Vagina (tissue), 2 donors: ENCODE measurements around the gene SCRT2. TPM values are rescaled to one million over a fixed set of nuclear protein-coding genes. Genes with fewer than 3 reads are reported as not detected.

Source experiments
- DNase-seq, 2 donors: peaks; one replicate each; pipeline ENCODE4 v3.0.0-alpha.2; 2017; ENCODE audit errors: extremely low spot score in 2 of 2
- H3K27ac ChIP-seq: fragments of 200-600 bp; sonication (generic); one replicate; pipeline ENCODE4 v1.5.1; 2019
- H3K27me3 ChIP-seq: fragments of 200-600 bp; sonication (generic); one replicate; pipeline ENCODE4 v1.5.1; 2019
- H3K36me3 ChIP-seq, 2 donors: fragments of 200-600 bp; sonication (generic); one replicate each; pipeline ENCODE4 v1.5.1; 2017 to 2019
- H3K4me1 ChIP-seq: fragments of 200-600 bp; sonication (generic); one replicate; pipeline ENCODE4 v1.5.1; 2019
- H3K4me3 ChIP-seq, 2 donors: fragments of 200-600 bp; sonication (generic); 1 replicate in 1 of 2; 2 replicates in 1 of 2; pipeline ENCODE4 v1.5.1; 2016 to 2019
- H3K9me3 ChIP-seq: fragments of 200-600 bp; sonication (generic); one replicate; pipeline ENCODE4 v1.5.1; 2019
- POLR2A ChIP-seq, 2 donors: fragments of 450-650 bp; IDR thresholded peaks; one replicate each; pipeline ENCODE4 v1.6.1; 2017; ENCODE audit warnings: antibody characterized with exemption in 2 of 2, mild to moderate bottlenecking in 2 of 2, moderate library complexity in 2 of 2
- POLR2AphosphoS5 ChIP-seq, 2 donors: sonication (generic); formaldehyde crosslinking; IDR thresholded peaks; one replicate each; pipeline ENCODE4 v1.9.0; 2017; ENCODE audit warnings: antibody characterized with exemption in 2 of 2, mild to moderate bottlenecking in 2 of 2, low read depth in 1 of 2; ENCODE audit not compliant: insufficient read depth in 1 of 2
- intact Hi-C: fragments of 100-400 bp; cut with DNase I; formaldehyde crosslinking; loops from one replicate; pipeline ENCODE4 v1.15.1; 2023
- total RNA-seq: library from RNA; depleted of rRNA; stranded (reverse); fragments of >200 nt; gene quantifications from one replicate; pipeline ENCODE4 v1.2.3, GENCODE V29; 2016
- TF ChIP-seq, protein P1 (sequence below), 3 experiments: fragments of 450-650 bp in 2 of 3; fragments of 200-600 bp in 1 of 3; sonication (generic) in 1 of 3; IDR thresholded peaks; one replicate each; pipeline ENCODE4 v1.5.1; 2017 to 2019; ENCODE audit warnings: antibody characterized with exemption in 3 of 3, mild to moderate bottlenecking in 2 of 3, moderate library complexity in 2 of 3

Gene SCRT2
- total RNA-seq, 1 donor from 2014 or later = not detected

DNA sequence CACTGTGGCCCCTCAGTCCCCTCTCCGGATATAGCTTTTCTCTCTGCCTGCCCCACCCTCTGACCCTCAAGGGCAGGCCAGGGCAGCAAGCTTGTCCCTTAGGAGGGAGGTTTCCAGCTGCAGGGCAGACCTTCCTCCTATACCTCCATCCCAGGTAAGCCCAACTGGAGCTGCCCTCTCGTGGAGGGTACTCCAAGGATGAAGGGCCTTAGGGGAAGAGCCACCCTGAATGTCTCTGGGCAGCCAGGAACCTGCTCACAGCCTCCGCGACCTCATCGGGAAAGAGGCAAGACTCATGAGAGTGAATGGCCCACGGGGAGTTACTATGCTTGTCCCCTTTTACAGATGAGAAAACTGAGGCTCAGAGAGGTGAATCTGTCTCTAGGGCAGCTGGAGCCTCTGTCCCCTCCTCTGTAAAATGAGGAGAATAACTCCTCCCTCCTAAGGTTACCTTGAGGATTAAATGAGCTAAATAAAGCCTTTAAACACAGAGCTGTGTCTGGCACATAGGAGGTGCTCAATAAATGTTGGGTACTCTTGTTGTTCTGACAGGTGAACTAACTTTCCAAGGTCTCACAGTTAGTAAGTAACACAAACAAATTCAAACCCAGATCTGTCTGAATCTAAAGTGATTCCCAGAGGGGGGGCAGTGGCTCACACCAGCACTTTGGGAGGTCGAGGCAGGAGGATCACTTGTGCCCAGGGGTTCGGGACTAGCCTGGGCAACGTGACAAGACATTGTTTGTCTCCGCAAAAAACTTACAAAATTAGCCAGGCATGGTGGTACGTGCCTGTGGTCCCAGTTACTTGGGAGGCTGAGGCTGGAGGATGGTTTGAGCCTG lies 34.7 kb downstream of the SCRT2 start:
- Histone ChIP-seq H3K4me1 (peaks cover 7% of the 10 kb centered on the region), H3K36me3 (no peaks in the 10 kb centered on the region), H3K27ac (no peak overlapping the region), H3K9me3 (no peaks in the 10 kb centered on the region), H3K27me3 (no peaks in the 10 kb centered on the region), H3K4me3 (no peak overlapping the region)
- intact Hi-C loops = loop anchor here (10.0 kb wide), 1 partner anchor 276 kb away; no protein-coding TSS in a partner anchor
- TF ChIP-seq, protein P1, sequence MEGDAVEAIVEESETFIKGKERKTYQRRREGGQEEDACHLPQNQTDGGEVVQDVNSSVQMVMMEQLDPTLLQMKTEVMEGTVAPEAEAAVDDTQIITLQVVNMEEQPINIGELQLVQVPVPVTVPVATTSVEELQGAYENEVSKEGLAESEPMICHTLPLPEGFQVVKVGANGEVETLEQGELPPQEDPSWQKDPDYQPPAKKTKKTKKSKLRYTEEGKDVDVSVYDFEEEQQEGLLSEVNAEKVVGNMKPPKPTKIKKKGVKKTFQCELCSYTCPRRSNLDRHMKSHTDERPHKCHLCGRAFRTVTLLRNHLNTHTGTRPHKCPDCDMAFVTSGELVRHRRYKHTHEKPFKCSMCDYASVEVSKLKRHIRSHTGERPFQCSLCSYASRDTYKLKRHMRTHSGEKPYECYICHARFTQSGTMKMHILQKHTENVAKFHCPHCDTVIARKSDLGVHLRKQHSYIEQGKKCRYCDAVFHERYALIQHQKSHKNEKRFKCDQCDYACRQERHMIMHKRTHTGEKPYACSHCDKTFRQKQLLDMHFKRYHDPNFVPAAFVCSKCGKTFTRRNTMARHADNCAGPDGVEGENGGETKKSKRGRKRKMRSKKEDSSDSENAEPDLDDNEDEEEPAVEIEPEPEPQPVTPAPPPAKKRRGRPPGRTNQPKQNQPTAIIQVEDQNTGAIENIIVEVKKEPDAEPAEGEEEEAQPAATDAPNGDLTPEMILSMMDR (IDR thresholded peaks at IDR 0.05) = no peak
- TF ChIP-seq POLR2AphosphoS5 (IDR thresholded peaks at IDR 0.05; ENCODE audit: insufficient read depth in 1 of 2, low read depth in 1 of 2) (no peak), POLR2A (IDR thresholded peaks at IDR 0.05) (no peak)
- DNase-seq = no peak

DNA sequence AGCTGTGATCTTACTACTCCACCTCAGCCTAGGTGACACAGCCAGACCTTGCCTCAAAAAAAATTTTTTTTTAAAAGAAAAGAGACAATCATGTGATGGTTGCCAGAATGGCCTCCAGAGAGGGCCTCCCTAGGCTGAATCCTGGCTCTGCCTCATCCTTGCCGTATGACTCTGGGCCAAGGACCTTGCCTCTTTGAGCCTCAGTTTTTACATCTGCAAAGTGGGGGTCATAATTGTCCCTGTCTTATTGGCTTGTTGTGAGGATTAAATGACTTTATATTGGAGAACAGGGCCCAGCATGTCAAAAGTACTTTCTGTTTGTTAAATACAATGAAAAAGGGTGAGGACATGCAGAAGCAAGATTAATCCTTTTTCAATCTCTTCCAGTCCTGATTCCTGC lies 37.0 kb downstream of the SCRT2 start:
- H3K9me3 ChIP-seq = no peaks in the 10 kb centered on the region
- no peak overlapping the region for H3K27ac ChIP-seq
- no peaks in the 10 kb centered on the region for H3K4me1 ChIP-seq
- H3K27me3 ChIP-seq = no peaks in the 10 kb centered on the region
- no peak for TF ChIP-seq POLR2AphosphoS5 (IDR thresholded peaks at IDR 0.05; ENCODE audit: insufficient read depth in 1 of 2, low read depth in 1 of 2)
- TF ChIP-seq POLR2A (IDR thresholded peaks at IDR 0.05) = no peak
- TF ChIP-seq, protein P1 (IDR thresholded peaks at IDR 0.05) = no peak
- DNase-seq = no peak
- no peak overlapping the region for H3K4me3 ChIP-seq
- no peaks in the 10 kb centered on the region for H3K36me3 ChIP-seq
- intact Hi-C loops = no loop called here

GRCh38 chr20:637559-637958 lies 38.0 kb downstream of the SCRT2 start:
- H3K9me3 ChIP-seq = no peaks in the 10 kb centered on the region
- no peaks in the 10 kb centered on the region for H3K36me3 ChIP-seq
- no peak overlapping the region for H3K27ac ChIP-seq
- no peaks in the 10 kb centered on the region for H3K27me3 ChIP-seq
- DNase-seq = no peak
- TF ChIP-seq, protein P1 (IDR thresholded peaks at IDR 0.05) = no peak
- TF ChIP-seq POLR2AphosphoS5 (IDR thresholded peaks at IDR 0.05; ENCODE audit: insufficient read depth in 1 of 2, low read depth in 1 of 2) (no peak), POLR2A (IDR thresholded peaks at IDR 0.05) (no peak)
- no peaks in the 10 kb centered on the region for H3K4me1 ChIP-seq
- intact Hi-C loops = no loop called here
- no peak overlapping the region for H3K4me3 ChIP-seq

GRCh38 chr20:635893-636338 lies 39.7 kb downstream of the SCRT2 start:
- no peak for DNase-seq
- Histone ChIP-seq H3K4me1 (no peaks in the 10 kb centered on the region), H3K4me3 (no peak overlapping the region), H3K36me3 (no peaks in the 10 kb centered on the region), H3K9me3 (no peaks in the 10 kb centered on the region), H3K27ac (no peak overlapping the region), H3K27me3 (no peaks in the 10 kb centered on the region)
- intact Hi-C loops = no loop called here
- TF ChIP-seq, protein P1 (IDR thresholded peaks at IDR 0.05) = no peak
- TF ChIP-seq POLR2AphosphoS5 (IDR thresholded peaks at IDR 0.05; ENCODE audit: insufficient read depth in 1 of 2, low read depth in 1 of 2) = no peak
- no peak for TF ChIP-seq POLR2A (IDR thresholded peaks at IDR 0.05)
